Measurements from ENCODE around the gene SLC35D1.
"Not testable (repeated sequence)": the region's sequence is repeated elsewhere in the genome, so short reads cannot be mapped to it uniquely, and the experiment has no call there.

SLC35D1 gene
- 46.0 to 55.2 reads per million in 2 donors for total RNA-seq

GRCh38 chr1:67053785-67054772 is at the start of gene SLC35D1:
Gene SLC35D1 (minus strand): TSS chr1:67054148. CDS start chr1:67054013, 135 bp downstream.
- DNase-seq = peak; percentile 49 to 86 (median 69)

GRCh38 chr1:67103548-67103947 is 49.6 kb upstream of the SLC35D1 start:
- DNase-seq = no peak

- DNase-seq = no peak
Measured at GRCh38 chr1:67100833-67101232, 46.9 kb upstream of the SLC35D1 start.

GRCh38 chr1:67097305-67097704 is 43.4 kb upstream of the SLC35D1 start:
- no peak for DNase-seq

GRCh38 chr1:67094191-67094590 is 40.2 kb upstream of the SLC35D1 start:
- no peak for DNase-seq

- no peak for DNase-seq
Measured at GRCh38 chr1:67089685-67090208, 35.8 kb upstream of the SLC35D1 start.

GRCh38 chr1:67088440-67088839 is 34.5 kb upstream of the SLC35D1 start:
- no peak for DNase-seq

- DNase-seq = no peak
Measured at GRCh38 chr1:67085326-67085725, 31.4 kb upstream of the SLC35D1 start.

GRCh38 chr1:67084765-67085318 is 30.9 kb upstream of the SLC35D1 start:
- no peak for DNase-seq

GRCh38 chr1:67078291-67078690 is 24.3 kb upstream of the SLC35D1 start:
- no peak for DNase-seq

GRCh38 chr1:67077593-67077992 is 23.6 kb upstream of the SLC35D1 start:
- DNase-seq = no peak

GRCh38 chr1:67072749-67073148 is 18.8 kb upstream of the SLC35D1 start:
- DNase-seq = no peak

- DNase-seq = not testable (repeated sequence)
Measured at GRCh38 chr1:67067655-67068054, 13.7 kb upstream of the SLC35D1 start.

- no peak for DNase-seq
Measured at GRCh38 chr1:67062412-67062811, 8.5 kb upstream of the SLC35D1 start.

GRCh38 chr1:67061266-67061665 is 7.3 kb upstream of the SLC35D1 start:
- DNase-seq = no peak

GRCh38 chr1:67060811-67061218 is 6.9 kb upstream of the SLC35D1 start:
- no peak for DNase-seq

- DNase-seq = no peak
Measured at GRCh38 chr1:67059346-67059745, 5.4 kb upstream of the SLC35D1 start.

- DNase-seq = no peak
Measured at GRCh38 chr1:67058761-67059160, 4.8 kb upstream of the SLC35D1 start.

- no peak for DNase-seq
Measured at GRCh38 chr1:67058242-67058641, 4.3 kb upstream of the SLC35D1 start.

- peak in 2 of 5 experiments; percentile 6 to 7 for DNase-seq
Measured at GRCh38 chr1:67053535-67053784, 488 bp downstream of the SLC35D1 start.

GRCh38 chr1:67052741-67053534 is 1.0 kb downstream of the SLC35D1 start:
- DNase-seq = peak in 1 of 5 experiments; percentile 61

- peak in 1 of 5 experiments; percentile 61 for DNase-seq
Measured at GRCh38 chr1:67051196-67051595, 2.8 kb downstream of the SLC35D1 start.

GRCh38 chr1:67044631-67045270 is 9.2 kb downstream of the SLC35D1 start:
- DNase-seq = no peak
